ENCODE data around the gene ARHGEF28.

ARHGEF28 gene

GRCh38 chr5:73607228-73607627 is 18.8 kb upstream of the ARHGEF28 start:
- no peak for DNase-seq (ENCODE audit: low read depth)
- TF ChIP-seq CTCF (IDR thresholded peaks at IDR 0.05; ENCODE audit: low read depth, low read length, missing control alignments) = no peak
- no peak overlapping the region for H3K4me3 ChIP-seq (ENCODE audit: low read depth, low read length)

DNA sequence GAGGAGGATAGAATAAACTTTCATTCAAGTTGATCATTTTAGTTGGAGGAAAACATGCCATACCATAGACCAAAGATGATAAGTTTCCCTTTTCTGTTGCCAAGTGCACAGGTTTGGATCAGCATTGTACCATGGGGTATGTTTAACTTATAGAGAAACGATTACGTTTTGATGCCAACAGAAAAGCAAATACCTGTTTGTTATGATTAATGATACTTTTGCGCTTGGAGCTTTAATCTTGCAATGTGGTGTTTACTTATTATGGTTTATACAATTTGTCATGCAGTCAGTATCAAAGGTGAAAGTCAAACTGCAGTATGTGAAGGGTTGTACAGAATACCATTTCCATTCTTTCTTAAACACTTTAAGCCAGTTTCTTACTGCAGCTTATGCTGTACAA is 13.2 kb upstream of the ARHGEF28 start:
- DNase-seq (ENCODE audit: low read depth) = no peak
- no peak overlapping the region for H3K4me3 ChIP-seq (ENCODE audit: low read depth, low read length)
- TF ChIP-seq CTCF (IDR thresholded peaks at IDR 0.05; ENCODE audit: low read depth, low read length, missing control alignments) = no peak

DNA sequence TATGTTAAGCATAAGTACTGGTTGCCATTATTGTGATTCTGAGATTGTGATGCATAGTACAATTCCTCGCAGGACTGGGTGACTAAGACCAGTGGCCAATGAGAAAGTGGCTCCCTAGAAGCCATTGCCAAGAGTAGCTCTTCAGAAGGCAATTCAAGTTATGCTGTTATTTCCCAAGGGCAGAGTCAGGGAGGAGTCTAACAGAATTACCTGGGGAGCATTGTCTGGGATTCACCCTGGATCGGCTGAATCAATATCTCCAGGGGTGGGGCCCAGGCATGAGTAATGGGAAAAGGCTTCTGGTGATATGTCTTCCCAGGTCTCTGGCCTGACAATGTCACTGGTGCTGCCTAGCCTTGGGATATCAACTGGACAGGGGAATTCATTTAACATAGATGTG is 10.9 kb upstream of the ARHGEF28 start:
- TF ChIP-seq CTCF (IDR thresholded peaks at IDR 0.05; ENCODE audit: low read depth, low read length, missing control alignments) = no peak
- DNase-seq (ENCODE audit: low read depth) = no peak
- H3K4me3 ChIP-seq (ENCODE audit: low read depth, low read length) = no peak overlapping the region

DNA sequence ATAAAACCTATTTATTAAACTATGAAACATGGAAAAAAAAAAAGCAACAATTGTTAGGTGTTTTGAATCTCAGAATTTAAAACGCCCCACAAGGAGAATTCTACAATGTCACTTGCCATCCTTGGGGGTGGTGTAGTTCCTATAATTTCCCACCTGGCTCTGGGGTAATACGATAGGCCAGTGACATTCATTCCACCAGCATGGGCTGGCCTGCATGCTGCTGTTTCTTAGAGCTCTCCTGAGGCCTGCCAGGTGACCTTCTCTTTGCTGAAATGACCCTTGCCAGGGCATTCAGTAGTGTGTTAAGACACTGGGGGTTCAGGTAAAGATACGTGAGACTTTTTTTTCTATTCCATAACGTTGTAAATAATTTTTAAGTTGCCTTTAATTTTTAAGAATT is 10.0 kb upstream of the ARHGEF28 start:
- TF ChIP-seq CTCF (IDR thresholded peaks at IDR 0.05; ENCODE audit: low read depth, low read length, missing control alignments) = no peak
- DNase-seq (ENCODE audit: low read depth) = no peak
- H3K4me3 ChIP-seq (ENCODE audit: low read depth, low read length) = no peak overlapping the region

GRCh38 chr5:73617510-73618279 is 8.3 kb upstream of the ARHGEF28 start:
- peak; percentile 12 for DNase-seq (ENCODE audit: low read depth)
- no peak for TF ChIP-seq CTCF (IDR thresholded peaks at IDR 0.05; ENCODE audit: low read depth, low read length, missing control alignments)
- no peak overlapping the region for H3K4me3 ChIP-seq (ENCODE audit: low read depth, low read length)

- DNase-seq (ENCODE audit: low read depth) = no peak
- TF ChIP-seq CTCF (IDR thresholded peaks at IDR 0.05; ENCODE audit: low read depth, low read length, missing control alignments) = no peak
- no peak overlapping the region for H3K4me3 ChIP-seq (ENCODE audit: low read depth, low read length)
Measured at GRCh38 chr5:73619606-73620333, 6.2 kb upstream of the ARHGEF28 start.

All from GM12864 (cell line).